HAP-1 (cell line): ENCODE measurements around the gene EXOC4.
A peak's percentile ranks its signal among the peaks of the same experiment; 100 is the strongest.
"Not testable (repeated sequence)": the region's sequence is repeated elsewhere in the genome, so short reads cannot be mapped to it uniquely, and the experiment has no call there.

Experiments used
- DNase-seq, 2 experiments: peaks; one replicate each; pipeline ENCODE4 v3.0.0-alpha.2; 2016 to 2020; ENCODE audit warnings: low spot score in 2 of 2
- H3K27me3 ChIP-seq: fragments of 250-450 bp; sonication (Bioruptor Pico); 2 replicates; pipeline ENCODE4 v1.5.1; 2020; ENCODE audit warnings: low read depth, mild to moderate bottlenecking, moderate library complexity
- H3K36me3 ChIP-seq: fragments of 250-450 bp; sonication (Bioruptor Pico); replicated peaks from 2 replicates; pipeline ENCODE4 v1.5.1; 2020; ENCODE audit warnings: mild to moderate bottlenecking
- H3K4me1 ChIP-seq: fragments of 250-450 bp; sonication (Bioruptor Pico); 2 replicates; pipeline ENCODE4 v1.5.1; 2020; ENCODE audit warnings: mild to moderate bottlenecking
- H3K4me3 ChIP-seq: fragments of 250-450 bp; sonication (Bioruptor Pico); 2 replicates; pipeline ENCODE4 v1.5.1; 2020; ENCODE audit warnings: mild to moderate bottlenecking, moderate library complexity
- H3K9me3 ChIP-seq: fragments of 250-450 bp; sonication (Bioruptor Pico); 2 replicates; pipeline ENCODE4 v1.5.1; 2020; ENCODE audit warnings: mild to moderate bottlenecking, moderate library complexity
- in situ Hi-C: fragments of 300-500 bp; cut with MboI; formaldehyde crosslinking; loops from 3 replicates; pipeline ENCODE4 v1.14.3; 2020; ENCODE audit warnings: low sequenced_read_pairs, inconsistent platforms, mixed read lengths

EXOC4 gene

GRCh38 chr7:133253519-133253875 lies 619 bp downstream of the EXOC4 start:
- no peaks in the 10 kb centered on the region; the same call in 1 of the 2 replicates for H3K36me3 ChIP-seq
- in situ Hi-C loops: no loop called here
- H3K4me3 ChIP-seq: peak overlapping the region; percentile 88
- no peak for DNase-seq
- no peaks in the 10 kb centered on the region for H3K27me3 ChIP-seq
- peaks cover 6% of the 10 kb centered on the region for H3K4me1 ChIP-seq
- no peaks in the 10 kb centered on the region for H3K9me3 ChIP-seq

- no peaks in the 10 kb centered on the region; the same call in 1 of the 2 replicates for H3K36me3 ChIP-seq
- in situ Hi-C loops: no loop called here
- H3K27me3 ChIP-seq: no peaks in the 10 kb centered on the region
- peaks cover 6% of the 10 kb centered on the region for H3K4me1 ChIP-seq
- no peak for DNase-seq
- H3K9me3 ChIP-seq: no peaks in the 10 kb centered on the region
- no peak overlapping the region for H3K4me3 ChIP-seq
Measured at GRCh38 chr7:133255486-133255885, 2.6 kb downstream of the EXOC4 start.

GRCh38 chr7:133258174-133258573 lies 5.3 kb downstream of the EXOC4 start:
- no peaks in the 10 kb centered on the region; the same call in 1 of the 2 replicates for H3K36me3 ChIP-seq
- peaks cover 4% of the 10 kb centered on the region; the same call in 1 of the 2 replicates for H3K4me1 ChIP-seq
- H3K9me3 ChIP-seq: no peaks in the 10 kb centered on the region
- in situ Hi-C loops: no loop called here
- no peak for DNase-seq
- H3K4me3 ChIP-seq: no peak overlapping the region
- no peaks in the 10 kb centered on the region for H3K27me3 ChIP-seq

DNA sequence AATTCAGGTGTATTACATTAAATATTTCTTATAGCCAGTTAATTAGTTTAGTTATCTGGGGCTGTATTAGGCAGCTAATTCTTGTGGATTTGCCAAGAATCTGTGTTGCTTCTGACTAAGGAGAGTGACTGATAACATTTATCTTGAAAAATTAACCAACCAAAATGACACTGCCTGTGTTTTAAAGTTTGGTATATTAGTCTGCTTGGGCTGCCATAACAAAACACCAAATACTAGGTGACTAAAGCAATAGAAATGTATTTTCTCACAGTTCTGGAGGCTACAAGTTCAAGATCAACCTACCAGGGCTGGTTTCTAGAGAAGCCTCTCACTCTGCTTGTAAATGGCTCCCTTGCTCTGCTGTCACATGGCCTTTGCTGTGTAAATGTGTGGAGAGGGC lies 12.9 kb downstream of the EXOC4 start:
- no peaks in the 10 kb centered on the region for H3K4me1 ChIP-seq
- no peaks in the 10 kb centered on the region for H3K27me3 ChIP-seq
- H3K9me3 ChIP-seq: no peaks in the 10 kb centered on the region
- in situ Hi-C loops: no loop called here
- DNase-seq: peak in 1 of 2 experiments; percentile 15
- no peak overlapping the region for H3K4me3 ChIP-seq
- H3K36me3 ChIP-seq: no peaks in the 10 kb centered on the region

DNA sequence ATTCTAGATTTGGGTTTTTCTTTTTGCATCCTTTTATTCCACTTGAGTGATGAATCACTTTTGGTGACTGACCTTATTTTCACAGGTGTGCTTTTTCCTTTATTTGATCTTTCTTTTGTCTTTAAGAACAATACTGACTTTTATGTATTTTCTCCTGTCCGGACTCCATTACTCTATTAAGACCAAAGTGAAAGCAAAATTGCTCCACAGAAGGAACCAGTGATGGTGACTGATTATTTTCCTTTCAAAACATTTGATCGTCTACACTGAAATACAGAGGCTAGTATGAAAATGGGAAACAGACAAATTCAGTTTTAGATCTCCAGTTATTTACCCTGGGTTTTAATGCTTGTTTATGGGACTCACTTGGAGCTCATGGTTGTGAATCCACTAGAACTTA lies 15.5 kb downstream of the EXOC4 start:
- no peak for DNase-seq
- Histone ChIP-seq H3K27me3 (no peaks in the 10 kb centered on the region), H3K4me1 (peaks cover 3% of the 10 kb centered on the region), H3K9me3 (no peaks in the 10 kb centered on the region), H3K4me3 (no peak overlapping the region), H3K36me3 (no peaks in the 10 kb centered on the region)
- in situ Hi-C loops: no loop called here

DNA sequence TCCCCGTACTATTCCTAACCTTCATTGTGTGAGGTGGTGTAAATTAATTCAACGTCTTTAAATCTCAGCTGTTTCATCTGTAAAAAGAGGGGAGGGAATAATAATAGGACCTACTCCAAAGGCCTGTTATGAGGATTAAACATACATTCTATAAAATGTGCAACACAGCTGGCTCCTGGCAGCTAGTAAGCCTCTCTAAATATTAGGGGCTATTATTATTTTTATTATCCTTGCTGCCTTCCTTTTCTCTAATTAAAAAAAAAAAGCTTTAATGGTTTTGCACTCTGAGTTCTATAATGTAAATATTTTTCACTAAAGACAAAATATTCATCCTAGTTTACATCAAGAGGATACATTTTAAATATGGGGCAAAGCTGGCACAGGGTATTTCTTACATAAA lies 19.5 kb downstream of the EXOC4 start:
- 0 out of 2 replicates have a peak, but pooled peaks cover 2% of the 10 kb centered on the region for H3K36me3 ChIP-seq
- H3K4me1 ChIP-seq: peaks cover 3% of the 10 kb centered on the region
- no peak overlapping the region for H3K4me3 ChIP-seq
- H3K9me3 ChIP-seq: no peaks in the 10 kb centered on the region
- peak in 1 of 2 experiments; percentile 29 for DNase-seq
- in situ Hi-C loops: no loop called here
- H3K27me3 ChIP-seq: no peaks in the 10 kb centered on the region

GRCh38 chr7:133273227-133273626 lies 20.3 kb downstream of the EXOC4 start:
- in situ Hi-C loops: no loop called here
- H3K27me3 ChIP-seq: no peaks in the 10 kb centered on the region

GRCh38 chr7:133274265-133274664 lies 21.4 kb downstream of the EXOC4 start:
- H3K36me3 ChIP-seq: 0 out of 2 replicates have a peak, but pooled peaks cover 2% of the 10 kb centered on the region
- H3K4me1 ChIP-seq: peaks cover 3% of the 10 kb centered on the region
- no peaks in the 10 kb centered on the region for H3K27me3 ChIP-seq
- H3K4me3 ChIP-seq: no peak overlapping the region
- in situ Hi-C loops: no loop called here
- H3K9me3 ChIP-seq: no peaks in the 10 kb centered on the region
- no peak for DNase-seq

More at GRCh38 chr7:133273227-133273626, 20.3 kb downstream of the EXOC4 start:
- peaks cover 3% of the 10 kb centered on the region for H3K4me1 ChIP-seq
- H3K4me3 ChIP-seq: no peak overlapping the region
- DNase-seq: no peak
- H3K9me3 ChIP-seq: no peaks in the 10 kb centered on the region
- 0 out of 2 replicates have a peak, but pooled peaks cover 2% of the 10 kb centered on the region for H3K36me3 ChIP-seq

GRCh38 chr7:133275008-133275407 lies 22.1 kb downstream of the EXOC4 start:
- H3K36me3 ChIP-seq: 0 out of 2 replicates have a peak, but pooled peaks cover 2% of the 10 kb centered on the region
- H3K4me1 ChIP-seq: peaks cover 3% of the 10 kb centered on the region
- H3K4me3 ChIP-seq: no peak overlapping the region
- no peaks in the 10 kb centered on the region for H3K9me3 ChIP-seq
- in situ Hi-C loops: no loop called here
- H3K27me3 ChIP-seq: no peaks in the 10 kb centered on the region
- no peak for DNase-seq

DNA sequence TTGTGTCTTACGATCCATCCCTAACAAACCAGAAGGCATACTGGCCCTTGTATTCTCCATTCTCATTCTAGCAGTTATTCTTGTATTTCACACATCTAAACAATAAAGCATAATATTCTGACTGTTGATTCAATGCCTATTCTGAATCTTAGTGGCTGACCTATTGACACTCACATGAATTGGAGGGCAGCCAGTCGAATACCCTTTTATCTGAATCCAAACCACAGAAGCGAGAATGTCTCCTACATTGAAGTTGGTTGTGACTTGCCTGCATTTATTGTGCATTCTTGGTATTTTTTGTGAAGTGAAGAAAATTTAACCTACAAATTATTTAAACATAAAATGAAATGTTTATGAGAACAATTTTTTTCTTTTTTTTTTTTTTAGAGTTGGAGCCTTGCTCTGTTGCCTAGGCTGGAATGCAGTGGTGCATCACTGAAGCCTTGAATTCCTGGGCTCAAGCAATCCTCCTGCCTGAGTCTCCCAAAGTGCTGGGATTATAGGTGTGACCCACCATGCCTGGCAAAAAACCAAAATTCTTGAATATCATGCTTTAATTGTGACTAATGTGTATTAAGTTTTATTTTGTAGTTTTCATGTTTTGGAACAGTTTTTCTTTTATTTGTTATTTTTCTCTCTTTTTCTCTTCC lies 22.7 kb downstream of the EXOC4 start:
- in situ Hi-C loops: no loop called here
- no peak for DNase-seq
- H3K4me1 ChIP-seq: peaks cover 3% of the 10 kb centered on the region
- H3K36me3 ChIP-seq: 0 out of 2 replicates have a peak, but pooled peaks cover 2% of the 10 kb centered on the region
- H3K4me3 ChIP-seq: no peak overlapping the region
- no peaks in the 10 kb centered on the region for H3K27me3 ChIP-seq
- no peaks in the 10 kb centered on the region for H3K9me3 ChIP-seq

GRCh38 chr7:133278975-133279374 lies 26.1 kb downstream of the EXOC4 start:
- DNase-seq, in situ Hi-C loops, H3K9me3 ChIP-seq, H3K36me3 ChIP-seq, H3K4me3 ChIP-seq, H3K4me1 ChIP-seq, H3K27me3 ChIP-seq: not testable (repeated sequence)

DNA sequence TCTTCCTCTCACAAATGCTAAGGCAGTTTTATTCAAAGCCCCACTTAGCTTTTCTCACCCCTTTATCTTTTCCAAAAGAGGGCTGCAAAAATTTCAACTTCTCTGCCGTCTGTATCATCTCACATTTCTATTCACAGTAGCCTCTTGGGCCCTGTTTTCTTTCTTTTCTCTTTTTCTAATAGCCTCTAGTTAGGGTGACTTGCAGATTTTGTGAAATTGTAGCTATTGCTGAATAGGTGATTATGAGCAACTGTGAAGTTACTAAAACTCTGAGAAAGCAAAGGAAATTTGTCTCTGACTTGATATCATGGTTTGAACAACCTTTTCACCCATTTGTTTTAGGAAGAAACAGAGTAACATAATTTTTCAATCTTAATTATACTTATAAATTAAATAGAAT lies 29.2 kb downstream of the EXOC4 start:
- no peaks in the 10 kb centered on the region for H3K4me1 ChIP-seq
- DNase-seq: no peak
- H3K27me3 ChIP-seq: no peaks in the 10 kb centered on the region
- no peak overlapping the region for H3K4me3 ChIP-seq
- in situ Hi-C loops: no loop called here
- peaks cover 4% of the 10 kb centered on the region; the same call in 1 of the 2 replicates for H3K36me3 ChIP-seq
- H3K9me3 ChIP-seq: no peaks in the 10 kb centered on the region

DNA sequence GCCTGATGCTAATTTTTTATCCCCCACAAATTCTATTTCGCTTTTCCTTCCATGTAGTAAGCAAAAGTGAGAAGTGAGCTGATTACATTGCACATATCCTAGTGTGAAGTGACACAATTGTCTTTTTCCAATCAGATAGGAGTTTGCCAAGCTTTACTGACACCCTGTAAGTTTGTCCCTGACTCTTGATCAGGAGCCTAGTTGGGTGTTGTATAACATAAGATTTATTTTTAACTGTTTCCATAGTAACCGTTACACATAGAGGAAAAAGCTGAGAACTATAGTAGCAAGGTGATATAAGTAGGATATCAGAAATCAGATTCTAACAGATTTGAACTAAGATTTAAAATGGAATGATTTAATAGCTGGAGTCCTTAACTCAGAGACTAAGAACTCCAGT lies 31.2 kb downstream of the EXOC4 start:
- no peaks in the 10 kb centered on the region for H3K27me3 ChIP-seq
- H3K36me3 ChIP-seq: peaks cover 7% of the 10 kb centered on the region
- no peak for DNase-seq
- in situ Hi-C loops: no loop called here
- H3K4me3 ChIP-seq: no peak overlapping the region
- H3K4me1 ChIP-seq: no peaks in the 10 kb centered on the region
- H3K9me3 ChIP-seq: no peaks in the 10 kb centered on the region

GRCh38 chr7:133288970-133289369 lies 36.1 kb downstream of the EXOC4 start:
- in situ Hi-C loops: no loop called here
- DNase-seq: no peak
- Histone ChIP-seq H3K27me3 (no peaks in the 10 kb centered on the region), H3K36me3 (peaks cover 19% of the 10 kb centered on the region), H3K4me3 (no peak overlapping the region), H3K9me3 (no peaks in the 10 kb centered on the region), H3K4me1 (peaks cover 9% of the 10 kb centered on the region)

DNA sequence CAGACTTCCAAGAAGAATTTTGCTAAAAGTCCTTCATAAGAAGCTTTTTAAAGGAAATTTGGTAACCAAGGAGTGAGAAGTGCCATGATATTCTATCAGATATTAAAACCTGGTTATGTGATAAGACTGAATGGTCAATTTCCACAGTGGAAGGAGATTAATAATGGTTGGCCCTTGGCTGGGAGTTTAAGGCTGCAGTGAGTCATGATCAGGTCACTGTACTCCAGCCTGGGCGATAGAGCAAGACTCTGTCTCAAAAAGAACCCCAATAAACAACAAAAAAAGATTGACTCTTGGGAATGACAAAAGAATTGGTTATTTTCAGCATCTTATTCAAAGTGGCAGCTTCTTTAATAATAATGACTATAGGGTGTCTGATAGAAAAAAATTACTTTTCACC lies 37.2 kb downstream of the EXOC4 start:
- Histone ChIP-seq H3K36me3 (peaks cover 17% of the 10 kb centered on the region), H3K4me1 (peaks cover 9% of the 10 kb centered on the region), H3K4me3 (no peak overlapping the region), H3K9me3 (no peaks in the 10 kb centered on the region), H3K27me3 (no peaks in the 10 kb centered on the region)
- in situ Hi-C loops: no loop called here
- no peak for DNase-seq
